Naive B cell (primary cell): ENCODE data around the gene RBM44. TPM values are rescaled to one million over a fixed set of nuclear protein-coding genes. Genes with fewer than 3 reads are reported as not detected.

Source experiments
- ATAC-seq, 2 donors: fragments of 150-1000 bp; cut with Tn5 transposase; 2 replicates each; pipeline ENCODE4 v1.10.0; 2021; ENCODE audit warnings: low read depth in 2 of 2, mild to moderate bottlenecking in 2 of 2, moderate library complexity in 2 of 2
- DNase-seq: peaks from one replicate; pipeline ENCODE4 v3.0.0; 2022
- H3K27ac Mint-ChIP-seq, 6 donors: one replicate each; pipeline ENCODE4 v1.8.0; 2020 to 2022; ENCODE audit warnings: mild to moderate bottlenecking in 6 of 6, mixed read lengths in 6 of 6, moderate library complexity in 5 of 6, inconsistent platforms in 2 of 6
- H3K27me3 Mint-ChIP-seq, 3 donors: one replicate each; pipeline ENCODE4 v1.8.0; 2021 to 2022; ENCODE audit warnings: mixed read lengths in 3 of 3, mild to moderate bottlenecking in 1 of 3
- H3K36me3 Mint-ChIP-seq, 2 donors: one replicate each; pipeline ENCODE4 v1.8.0; 2020 to 2022; ENCODE audit warnings: mixed read lengths in 2 of 2, inconsistent platforms in 1 of 2, mild to moderate bottlenecking in 1 of 2
- H3K4me1 Mint-ChIP-seq, 3 donors: one replicate each; pipeline ENCODE4 v1.8.0; 2020 to 2022; ENCODE audit warnings: mixed read lengths in 3 of 3, inconsistent platforms in 1 of 3, mild to moderate bottlenecking in 1 of 3, moderate library complexity in 1 of 3
- H3K4me3 Mint-ChIP-seq, 8 donors: one replicate each; pipeline ENCODE4 v1.8.0; 2020 to 2022; ENCODE audit warnings: mild to moderate bottlenecking in 8 of 8, mixed read lengths in 8 of 8, moderate library complexity in 8 of 8, inconsistent platforms in 2 of 8
- H3K9me3 Mint-ChIP-seq, 7 donors: one replicate each; pipeline ENCODE4 v1.8.0; 2020 to 2022; ENCODE audit warnings: mixed read lengths in 7 of 7, mild to moderate bottlenecking in 5 of 7, inconsistent platforms in 2 of 7, moderate library complexity in 1 of 7
- polyA plus RNA-seq, 6 donors: library from polyadenylated mRNA; unstranded; fragments of 300-500 nt; fragmentation: Illumina TruSeq; gene quantifications; one replicate each; pipeline ENCODE4 v1.2.3, GENCODE V29; 2021; ENCODE audit warnings: low read depth in 6 of 6

Gene RBM44
- polyA plus RNA-seq, 6 donors from 2014 or later, result 0.17 to 0.24 TPM; not detected in 4

DNA sequence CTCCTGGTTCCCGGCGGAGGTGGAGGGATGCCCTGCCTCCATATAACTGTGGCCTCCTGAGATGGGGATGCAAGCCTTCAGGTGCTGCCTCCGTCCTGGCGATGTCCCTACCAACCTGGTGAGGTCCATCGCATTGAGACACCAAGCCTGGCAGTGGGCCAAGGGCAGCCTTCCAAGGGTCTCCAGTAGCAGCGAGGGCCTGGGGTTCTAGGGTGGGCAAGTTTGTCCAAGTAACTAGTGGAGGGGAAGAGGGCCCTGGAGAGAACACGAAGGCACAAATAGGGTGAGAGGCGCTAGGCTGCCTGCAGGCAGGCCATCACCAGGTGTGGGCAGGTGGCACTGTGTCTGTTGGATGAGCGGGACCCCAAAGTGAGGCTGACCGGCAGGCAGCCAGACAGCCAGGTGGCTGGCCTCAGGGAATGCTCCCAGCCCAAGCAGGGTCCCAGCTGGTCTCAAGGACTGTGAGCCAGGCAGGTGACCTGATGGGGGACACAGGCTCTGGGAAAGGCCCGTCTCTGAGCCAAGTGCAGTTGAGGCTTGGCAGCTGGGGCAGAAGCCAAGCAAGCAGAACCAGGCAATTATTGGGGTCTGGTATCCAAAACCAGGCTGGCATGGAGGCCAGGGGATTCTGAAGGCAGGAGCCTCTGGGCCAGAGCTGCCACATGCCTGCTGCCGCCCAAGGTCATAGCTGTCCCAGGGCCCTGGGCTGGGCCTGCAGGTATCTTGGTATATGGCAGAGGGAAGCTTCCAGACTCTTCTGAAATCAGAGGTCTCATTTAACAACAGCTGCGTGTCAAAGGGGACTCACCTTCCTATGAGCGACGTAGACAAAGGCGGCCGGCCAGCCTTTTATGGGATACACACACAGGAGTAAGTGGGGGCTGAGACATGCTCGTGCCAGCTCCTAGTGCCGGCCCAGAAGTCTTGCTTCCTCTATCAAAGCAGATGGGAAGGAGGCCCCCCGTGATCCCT is 84.2 kb downstream of the RBM44 start:
- Mint-ChIP-seq H3K27ac (no peak overlapping the region), H3K4me1 (no peaks in the 10 kb centered on the region), H3K9me3 (no peaks in the 10 kb centered on the region), H3K27me3 (no peaks in the 10 kb centered on the region), H3K36me3 (no peaks in the 10 kb centered on the region), H3K4me3 (no peak overlapping the region)
- DNase-seq, result no peak
- ATAC-seq, result no peak

DNA sequence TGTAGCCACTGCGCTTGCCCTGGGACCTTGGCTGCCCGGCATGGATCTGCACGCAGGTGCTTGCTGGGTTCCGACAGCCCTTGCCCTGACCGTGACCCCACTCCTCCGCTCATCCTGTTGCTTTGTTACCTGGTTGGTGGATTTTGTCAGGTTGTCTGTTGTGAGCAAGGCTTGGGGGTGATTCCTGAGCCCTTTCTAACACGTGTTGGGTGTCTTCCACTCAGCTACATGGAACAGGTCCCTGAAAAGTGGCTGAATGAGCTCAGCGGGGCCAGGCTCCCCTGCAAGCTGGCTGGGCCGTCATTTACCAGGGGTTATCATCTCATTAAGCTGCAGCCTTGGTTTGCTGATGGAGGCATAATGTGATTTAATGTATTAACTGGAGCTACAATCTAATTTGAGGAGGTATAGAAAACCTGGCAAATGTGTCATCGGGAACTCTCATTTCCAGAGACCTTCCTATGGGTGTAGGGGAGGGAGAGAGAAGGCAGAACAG is 85.4 kb downstream of the RBM44 start:
- Mint-ChIP-seq H3K27ac (no peak overlapping the region), H3K36me3 (no peaks in the 10 kb centered on the region), H3K27me3 (no peaks in the 10 kb centered on the region), H3K9me3 (no peaks in the 10 kb centered on the region), H3K4me3 (no peak overlapping the region), H3K4me1 (no peaks in the 10 kb centered on the region)
- DNase-seq, result no peak
- ATAC-seq, result no peak

- Mint-ChIP-seq H3K36me3 (no peaks in the 10 kb centered on the region), H3K4me3 (no peak overlapping the region), H3K4me1 (no peaks in the 10 kb centered on the region), H3K27me3 (no peaks in the 10 kb centered on the region), H3K27ac (no peak overlapping the region), H3K9me3 (no peaks in the 10 kb centered on the region)
- ATAC-seq, result no peak
- no peak for DNase-seq
Measured at GRCh38 chr2:237884681-237885080, 86.1 kb downstream of the RBM44 start.

DNA sequence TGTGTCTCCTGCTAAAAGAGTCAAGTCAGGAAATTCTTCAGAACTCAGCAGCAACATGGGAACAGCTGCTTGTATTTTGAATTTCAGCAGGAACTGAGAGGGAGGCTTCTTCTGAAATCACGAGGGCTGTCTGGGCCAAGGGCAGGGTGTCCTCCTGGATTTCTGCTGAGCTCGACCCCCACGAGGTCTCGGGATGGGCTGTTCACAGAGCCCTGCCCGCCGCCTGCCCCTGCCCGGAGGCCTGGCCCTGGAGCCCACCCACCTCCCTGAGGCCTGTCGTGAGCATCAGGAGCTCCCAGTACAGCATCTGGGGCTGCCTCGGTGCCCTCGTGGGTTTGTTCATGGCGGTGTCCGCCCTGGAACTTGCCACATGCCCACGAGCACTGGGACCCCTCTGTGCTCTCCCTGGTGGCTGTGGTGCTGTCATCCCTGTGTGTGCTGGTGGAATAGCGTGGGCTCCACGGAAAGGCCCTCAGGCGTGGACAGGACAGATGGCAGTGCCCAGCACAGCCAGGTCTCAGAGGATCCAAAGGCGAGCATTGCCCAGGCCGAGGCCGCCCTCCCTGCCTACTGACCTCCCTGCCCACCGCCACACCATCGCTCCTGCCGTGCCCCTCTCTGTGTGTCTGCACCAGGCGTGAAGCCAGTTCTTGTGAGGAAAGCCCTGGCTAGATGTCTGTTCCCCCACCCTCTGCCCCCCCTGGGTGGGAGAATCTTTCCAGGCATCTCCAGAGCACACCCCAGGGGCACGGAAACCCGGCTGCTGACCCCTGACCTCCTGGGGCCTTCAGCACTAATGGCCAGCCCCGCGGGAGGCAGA is 86.7 kb downstream of the RBM44 start:
- no peaks in the 10 kb centered on the region for H3K36me3 Mint-ChIP-seq
- no peaks in the 10 kb centered on the region for H3K9me3 Mint-ChIP-seq
- H3K27me3 Mint-ChIP-seq, result no peaks in the 10 kb centered on the region
- no peaks in the 10 kb centered on the region for H3K4me1 Mint-ChIP-seq
- ATAC-seq (no peak), DNase-seq (no peak)
- no peak overlapping the region for H3K4me3 Mint-ChIP-seq
- peak overlapping the region in 1 of 6 donors; percentile 38 for H3K27ac Mint-ChIP-seq

- Mint-ChIP-seq H3K9me3 (no peaks in the 10 kb centered on the region), H3K36me3 (no peaks in the 10 kb centered on the region), H3K4me3 (no peak overlapping the region), H3K4me1 (peaks cover 0 to 5% (median 0%) of the 10 kb centered on the region in 3 donors), H3K27me3 (no peaks in the 10 kb centered on the region), H3K27ac (peak overlapping the region in 2 of 6 donors; percentile 37 to 38)
- ATAC-seq (no peak), DNase-seq (no peak)
Measured at GRCh38 chr2:237885931-237886684, 87.5 kb downstream of the RBM44 start.

DNA sequence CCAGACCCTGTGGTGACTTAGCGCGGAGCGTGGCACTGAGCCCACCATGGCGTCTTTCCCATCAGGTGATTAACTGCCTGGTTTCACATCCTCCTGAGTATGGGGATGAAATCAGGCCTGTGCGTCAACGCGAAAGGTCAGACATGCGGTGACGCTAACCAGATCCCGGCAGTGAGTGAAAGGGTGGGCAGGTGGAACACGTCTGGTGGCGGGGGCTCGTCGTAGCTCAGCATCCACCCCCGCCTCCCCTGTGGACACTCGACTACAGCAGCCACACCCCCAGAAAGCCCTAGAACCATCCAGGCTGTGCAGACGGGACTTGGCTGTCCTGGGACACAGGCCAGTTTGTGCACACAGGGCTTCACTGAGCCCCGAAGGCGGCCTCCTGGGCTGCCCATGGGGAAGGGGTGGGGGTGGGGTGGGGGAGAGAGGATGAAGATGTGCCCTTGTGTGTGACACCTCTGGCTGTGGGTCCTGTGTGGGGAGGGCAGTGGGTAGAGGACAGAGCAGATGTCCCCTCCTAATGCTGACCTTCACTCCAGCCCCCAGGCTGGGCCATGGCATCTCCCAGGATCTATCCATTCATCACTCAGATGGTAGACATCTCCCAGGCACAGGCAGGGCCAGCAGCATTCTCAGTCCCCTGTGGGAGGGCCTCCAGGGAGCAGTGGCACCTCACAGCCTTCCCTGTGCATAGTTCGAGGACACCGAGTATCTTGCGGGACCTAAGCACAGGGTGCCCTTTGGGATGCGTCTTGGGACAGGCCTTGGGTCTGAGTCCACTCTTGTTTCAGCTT is 88.3 kb downstream of the RBM44 start:
- DNase-seq (no peak), ATAC-seq (no peak)
- no peak overlapping the region for H3K4me3 Mint-ChIP-seq
- H3K9me3 Mint-ChIP-seq, result no peaks in the 10 kb centered on the region
- peaks cover 0 to 5% (median 0%) of the 10 kb centered on the region in 3 donors for H3K4me1 Mint-ChIP-seq
- H3K36me3 Mint-ChIP-seq, result no peaks in the 10 kb centered on the region
- H3K27me3 Mint-ChIP-seq, result no peaks in the 10 kb centered on the region
- no peak overlapping the region for H3K27ac Mint-ChIP-seq

- H3K4me1 Mint-ChIP-seq, result peaks cover 0 to 5% (median 0%) of the 10 kb centered on the region in 3 donors
- no peak overlapping the region for H3K27ac Mint-ChIP-seq
- no peaks in the 10 kb centered on the region for H3K36me3 Mint-ChIP-seq
Measured at GRCh38 chr2:237888389-237888788, 89.8 kb downstream of the RBM44 start.

GRCh38 chr2:237889016-237889415 is 90.4 kb downstream of the RBM44 start:
- DNase-seq (no peak), ATAC-seq (no peak)
- Mint-ChIP-seq H3K4me3 (peak overlapping the region in 1 of 8 donors; percentile 4), H3K27me3 (no peaks in the 10 kb centered on the region), H3K9me3 (no peaks in the 10 kb centered on the region), H3K4me1 (peaks cover 0 to 5% (median 0%) of the 10 kb centered on the region in 3 donors), H3K27ac (no peak overlapping the region), H3K36me3 (no peaks in the 10 kb centered on the region)

More at GRCh38 chr2:237888389-237888788, 89.8 kb downstream of the RBM44 start:
- H3K9me3 Mint-ChIP-seq, result no peaks in the 10 kb centered on the region
- H3K27me3 Mint-ChIP-seq, result no peaks in the 10 kb centered on the region
- ATAC-seq (no peak), DNase-seq (no peak)
- H3K4me3 Mint-ChIP-seq, result no peak overlapping the region

DNA sequence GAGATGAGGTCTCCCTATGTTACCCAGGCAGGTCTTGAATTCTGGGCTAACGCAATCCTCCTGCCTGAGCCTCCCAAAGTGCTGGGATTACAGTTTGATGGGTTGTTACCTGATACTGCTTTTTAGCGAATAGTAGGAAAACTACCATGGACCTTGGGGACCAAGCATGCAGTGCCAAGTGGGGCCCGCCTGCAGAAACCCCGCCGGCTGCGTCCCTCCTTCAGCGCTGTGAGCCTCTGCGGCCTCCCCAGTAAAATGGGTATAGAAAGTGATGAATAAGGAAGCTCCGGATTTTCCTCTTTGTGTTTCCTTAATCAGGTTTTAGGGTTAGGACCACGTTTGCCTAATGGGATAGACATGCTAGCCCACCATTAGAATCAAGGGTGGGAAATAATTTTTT is 91.2 kb downstream of the RBM44 start:
- Mint-ChIP-seq H3K4me3 (no peak overlapping the region), H3K4me1 (peaks cover 0 to 5% (median 0%) of the 10 kb centered on the region in 3 donors), H3K9me3 (no peaks in the 10 kb centered on the region), H3K27me3 (no peaks in the 10 kb centered on the region), H3K36me3 (no peaks in the 10 kb centered on the region), H3K27ac (no peak overlapping the region)
- ATAC-seq (no peak), DNase-seq (no peak)

Other genes with a start within 250 kb of the RBM44 start
- gene PRLH, start 232.2 kb upstream of the RBM44 start, polyA plus RNA-seq, result not detected
- not detected for gene RAB17, start 208.0 kb upstream of the RBM44 start, polyA plus RNA-seq
- gene LRRFIP1, start 171.2 kb upstream of the RBM44 start, polyA plus RNA-seq, result 10 to 100 TPM; 45.8 to 88.7 (median 68.2) TPM
- under 1 TPM in 1 of 6 donors, not detected in 5; 0.32 TPM for gene RAMP1, start 60.8 kb downstream of the RBM44 start, polyA plus RNA-seq
- 10 to 100 TPM; 50.7 to 64.6 (median 60.0) TPM for gene UBE2F, start 168.2 kb downstream of the RBM44 start, polyA plus RNA-seq